Sciatic nerve (tissue), 2 donors: ENCODE data around the gene SLMAP. TPM values are rescaled to one million over a fixed set of nuclear protein-coding genes. Genes with fewer than 3 reads are reported as not detected.

Source experiments
- ATAC-seq: fragments of 200-7000 bp; cut with Tn5 transposase; one replicate; pipeline ENCODE4 v1.9.1; 2020; ENCODE audit warnings: mild to moderate bottlenecking, moderate library complexity
- DNase-seq: peaks from one replicate; pipeline ENCODE4 v3.0.0-alpha.2; 2020; ENCODE audit warnings: low spot score
- intact Hi-C: fragments of 100-400 bp; cut with DNase I; formaldehyde crosslinking; loops from one replicate; pipeline ENCODE4 v1.14.2; 2022
- total RNA-seq: library from RNA; stranded (reverse); fragmentation: NEBNext Ultra II Directional; extraction: Animal tissue kit (Norgen Biotek cat#: 25700); gene quantifications from one replicate; pipeline ENCODE4 v1.2.1, GENCODE V29; 2021
- donor health status: DM: no; HTN: no; CAD: no.
- donor health status: DM: no; HTN: no; CAD: no.

SLMAP gene
- total RNA-seq, 1 donor from 2014 or later: 111 TPM

GRCh38 chr3:57746156-57747010, 9.7 kb upstream of the SLMAP start:
- intact Hi-C loops: no loop called here
- ATAC-seq (no peak), DNase-seq (no peak)

- DNase-seq: no peak
- ATAC-seq: no peak
- intact Hi-C loops: no loop called here
Observed at GRCh38 chr3:57749542-57749941, 6.6 kb upstream of the SLMAP start.

GRCh38 chr3:57752307-57752706, 3.8 kb upstream of the SLMAP start:
- ATAC-seq: no peak
- intact Hi-C loops: no loop called here
- DNase-seq: no peak

GRCh38 chr3:57753016-57753415, 3.1 kb upstream of the SLMAP start:
- DNase-seq (no peak), ATAC-seq (no peak)
- intact Hi-C loops: no loop called here

- ATAC-seq (no peak), DNase-seq (no peak)
- intact Hi-C loops: no loop called here
Observed at GRCh38 chr3:57755368-57755675, 787 bp upstream of the SLMAP start.

- intact Hi-C loops: no loop called here
- ATAC-seq (peak; percentile 29), DNase-seq (peak; percentile 69)
Observed at GRCh38 chr3:57756528-57757401, 656 bp downstream of the SLMAP start.

- ATAC-seq: no peak
- no peak for DNase-seq
- intact Hi-C loops: no loop called here
Observed at GRCh38 chr3:57757642-57758297, 1.7 kb downstream of the SLMAP start.

GRCh38 chr3:57758686-57759085, 2.6 kb downstream of the SLMAP start:
- intact Hi-C loops: no loop called here
- no peak for ATAC-seq
- no peak for DNase-seq

GRCh38 chr3:57764794-57765193, 8.7 kb downstream of the SLMAP start:
- intact Hi-C loops: no loop called here
- DNase-seq (no peak), ATAC-seq (no peak)

GRCh38 chr3:57768595-57768994, 12.5 kb downstream of the SLMAP start:
- intact Hi-C loops: no loop called here
- ATAC-seq: no peak
- DNase-seq: no peak

GRCh38 chr3:57770009-57770827, 14.1 kb downstream of the SLMAP start:
- DNase-seq (no peak), ATAC-seq (no peak)
- intact Hi-C loops: no loop called here

GRCh38 chr3:57772251-57772650, 16.1 kb downstream of the SLMAP start:
- ATAC-seq (no peak), DNase-seq (no peak)
- intact Hi-C loops: no loop called here

- no peak for DNase-seq
- no peak for ATAC-seq
- intact Hi-C loops: no loop called here
Observed at GRCh38 chr3:57777774-57778173, 21.7 kb downstream of the SLMAP start.

- ATAC-seq: no peak
- DNase-seq: no peak
- intact Hi-C loops: no loop called here
Observed at GRCh38 chr3:57778494-57778893, 22.4 kb downstream of the SLMAP start.

- no peak for ATAC-seq
- DNase-seq: no peak
- intact Hi-C loops: no loop called here
Observed at GRCh38 chr3:57779666-57780065, 23.6 kb downstream of the SLMAP start.

GRCh38 chr3:57783186-57784088, 27.3 kb downstream of the SLMAP start:
- DNase-seq: no peak
- no peak for ATAC-seq
- intact Hi-C loops: no loop called here

GRCh38 chr3:57784089-57784735, 28.1 kb downstream of the SLMAP start:
- no peak for DNase-seq
- ATAC-seq: no peak
- intact Hi-C loops: no loop called here

- DNase-seq (no peak), ATAC-seq (no peak)
- intact Hi-C loops: no loop called here
Observed at GRCh38 chr3:57785446-57785845, 29.3 kb downstream of the SLMAP start.
